ENCODE data around the gene SLC25A11. TPM values are rescaled to one million over a fixed set of nuclear protein-coding genes. Genes with fewer than 3 reads are reported as not detected.

SLC25A11 gene, protein sequence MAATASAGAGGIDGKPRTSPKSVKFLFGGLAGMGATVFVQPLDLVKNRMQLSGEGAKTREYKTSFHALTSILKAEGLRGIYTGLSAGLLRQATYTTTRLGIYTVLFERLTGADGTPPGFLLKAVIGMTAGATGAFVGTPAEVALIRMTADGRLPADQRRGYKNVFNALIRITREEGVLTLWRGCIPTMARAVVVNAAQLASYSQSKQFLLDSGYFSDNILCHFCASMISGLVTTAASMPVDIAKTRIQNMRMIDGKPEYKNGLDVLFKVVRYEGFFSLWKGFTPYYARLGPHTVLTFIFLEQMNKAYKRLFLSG
- total RNA-seq, result 10 to 100 TPM; 70.5 to 72.5 TPM

DNA sequence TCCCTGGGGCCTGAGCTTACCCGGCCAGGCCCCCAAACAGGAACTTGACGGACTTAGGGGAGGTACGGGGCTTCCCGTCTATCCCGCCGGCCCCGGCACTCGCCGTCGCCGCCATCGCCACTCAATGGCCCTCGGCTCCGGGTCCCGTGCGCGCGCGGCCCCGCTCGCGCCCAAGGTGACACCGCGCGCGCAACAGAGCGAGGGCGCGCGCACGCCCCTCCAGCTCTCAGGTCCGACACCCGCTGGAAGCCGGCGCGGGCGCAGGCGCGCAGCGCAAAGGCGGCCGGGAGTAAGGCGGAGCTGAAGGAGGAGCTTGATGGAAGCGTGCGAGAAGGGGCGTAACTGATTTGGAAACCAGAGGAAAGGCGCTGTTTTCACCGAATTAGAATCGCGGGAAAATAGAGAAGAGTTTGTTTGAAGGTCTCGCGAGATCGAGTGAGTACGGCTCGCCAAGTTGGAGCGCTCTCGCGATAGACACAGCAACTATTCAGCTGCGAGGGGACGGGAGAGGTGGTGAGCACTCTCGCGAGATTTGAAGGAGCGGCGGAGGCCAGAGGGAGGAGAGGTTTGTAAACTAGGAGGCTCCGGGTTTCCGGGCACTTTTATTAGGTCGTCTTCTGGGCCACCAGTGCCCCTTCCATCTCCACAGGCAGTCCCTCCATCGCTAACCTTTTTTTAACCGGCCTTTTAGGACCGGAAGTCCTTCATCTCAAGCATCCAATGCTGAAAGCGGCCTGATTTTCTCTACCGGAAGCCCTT, at the start of gene SLC25A11, which contains the start of gene RNF167:
Gene SLC25A11 (minus strand): TSS at position 251 of the 759 bp plus-strand sequence. CDS start 136 bp downstream, at position 115.
Gene RNF167 (plus strand): TSS at position 473 of the 759 bp plus-strand sequence. CDS start 642 bp downstream, outside the sequence.
- no peaks in the 10 kb centered on the region for H3K9me3 Mint-ChIP-seq
- peak within 1 kb of the TSS; percentile 95 for H3K27ac Mint-ChIP-seq
- H3K4me1 Mint-ChIP-seq (ENCODE audit: low read depth), result peaks cover 47% of the 10 kb centered on the region
- peak within 1 kb of the TSS; percentile 90 for H3K4me3 Mint-ChIP-seq
- intact Hi-C loops (cut with micrococcal nuclease), result loop anchor here (1.0 to 10.0 kb wide), 9 partner anchors 8 to 795 kb away; partner anchors contain the start of genes ARRB2, CAMTA2, CHRNE and CYB5D2
- H3K27me3 Mint-ChIP-seq, result peaks cover 1% of the 10 kb centered on the region
- peak; percentile 97 for DNase-seq
- peaks cover 64% of the 10 kb centered on the region for H3K36me3 Mint-ChIP-seq
- POLR2A ChIA-PET, result interaction anchor here (0.6 to 21.0 kb wide), 12 partner anchors 10 to 481 kb away, joined by 3 to 346 read pairs (median 6); partner anchors contain the start of genes C17orf107, CAMTA2, ENO3 and INCA1
- CTCF ChIA-PET, result interaction anchor here (0.8 to 2.4 kb wide), 16 partner anchors 11 to 230 kb away, joined by 3 to 13 read pairs (median 4); partner anchors contain the start of genes C17orf107, CAMTA2, CHRNE and GLTPD2

DNA sequence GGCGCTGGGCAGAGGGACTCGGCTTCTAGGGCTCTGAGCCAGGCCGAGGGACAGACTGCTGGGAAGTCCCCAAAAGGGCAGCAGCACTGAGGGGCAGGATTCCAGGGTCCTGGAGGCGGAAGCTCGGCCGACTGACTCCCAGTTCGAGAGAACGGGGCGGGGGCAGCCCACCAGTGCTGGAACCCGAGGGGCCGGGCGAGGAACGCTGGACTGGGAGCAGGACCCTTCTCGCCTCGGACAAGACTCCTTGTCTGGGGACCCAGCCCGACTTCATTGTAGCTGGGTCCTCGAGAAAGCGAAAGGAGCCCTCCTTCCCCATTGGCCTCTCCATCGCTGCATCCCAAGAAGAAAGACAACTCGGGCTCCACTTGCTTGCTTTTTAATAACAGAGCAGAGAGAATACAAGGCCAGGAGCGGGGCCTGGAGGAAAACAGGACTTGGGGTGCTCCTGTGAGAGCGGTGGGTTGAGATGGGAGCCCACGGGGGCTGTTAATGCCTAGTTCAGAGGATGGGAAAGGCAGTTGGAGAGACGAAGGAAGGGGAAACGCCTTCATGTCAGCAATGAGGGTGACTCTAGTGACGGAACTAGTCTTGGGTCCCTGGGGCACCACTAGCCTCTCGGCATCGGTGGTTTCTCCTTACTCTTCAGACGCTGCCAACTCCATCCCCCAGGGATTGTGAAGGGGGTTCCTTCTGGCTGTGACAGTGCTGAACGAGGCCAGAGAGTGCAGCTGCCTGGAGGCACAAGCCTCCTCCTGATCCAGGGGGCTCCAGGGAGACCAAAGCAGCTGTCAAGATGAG, 48.1 kb upstream of the SLC25A11 start:
- Mint-ChIP-seq H3K9me3 (no peaks in the 10 kb centered on the region), H3K27me3 (no peaks in the 10 kb centered on the region), H3K4me1 (ENCODE audit: low read depth) (peaks cover 42% of the 10 kb centered on the region), H3K4me3 (peak overlapping the region; percentile 91), H3K27ac (peak overlapping the region; percentile 94), H3K36me3 (peaks cover 7% of the 10 kb centered on the region)
- CTCF ChIA-PET, result interaction anchor here (0.7 to 2.0 kb wide), 8 partner anchors 9 to 90 kb away, joined by 3 to 10 read pairs (median 3); partner anchors contain the start of genes INCA1, KIF1C, RNF167 and SLC25A11
- intact Hi-C loops (cut with micrococcal nuclease), result loop anchor here (1.0 to 5.0 kb wide), 4 partner anchors 9 to 81 kb away; partner anchors contain the start of genes INCA1, KIF1C, RNF167 and SLC25A11
- DNase-seq, result peak; percentile 30
- POLR2A ChIA-PET, result interaction anchor here (1.0 to 3.5 kb wide), 5 partner anchors 10 to 154 kb away, joined by 3 to 32 read pairs (median 11); partner anchors contain the start of genes INCA1, KIF1C, PFN1 and RNF167

DNA sequence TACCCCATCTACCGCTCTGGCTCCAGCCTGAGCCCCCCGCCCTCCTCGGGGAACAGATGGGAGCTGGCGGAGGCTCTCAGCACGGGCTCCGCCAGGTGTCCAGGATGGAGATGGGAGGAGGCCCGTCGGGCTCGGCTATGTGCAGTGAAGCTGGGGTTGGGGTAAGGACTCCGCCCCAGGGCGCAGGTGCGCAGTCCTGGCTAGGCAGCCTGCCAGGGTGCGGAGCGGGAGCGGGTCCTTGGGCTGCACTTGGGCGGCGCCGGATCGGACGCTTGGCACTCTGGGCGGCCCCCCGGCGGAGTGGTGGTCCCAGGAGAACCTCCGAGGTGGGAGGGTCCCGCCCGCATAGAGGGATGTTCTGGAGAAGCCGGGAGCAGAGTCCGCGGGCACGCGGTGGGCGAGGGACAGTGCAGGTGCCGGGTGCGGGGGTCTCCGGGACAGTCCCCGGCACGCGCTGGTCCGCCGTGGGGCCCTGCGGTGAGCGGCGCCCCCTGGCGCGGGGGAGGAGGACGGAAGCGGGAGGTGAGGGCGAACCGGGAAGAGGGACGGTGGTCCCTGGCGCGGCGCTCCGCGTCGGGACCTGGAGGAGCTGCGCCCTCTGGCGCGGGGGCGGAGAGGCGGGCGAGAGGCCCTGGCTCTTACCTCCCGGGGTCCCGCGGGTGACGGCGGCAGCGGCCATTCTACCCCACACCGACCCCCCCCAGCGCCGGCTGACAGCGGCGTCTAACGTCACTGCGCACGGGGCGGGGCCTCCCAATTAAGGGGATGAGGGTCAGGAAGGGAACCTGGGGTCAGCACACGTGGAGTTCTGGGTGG, 47.3 kb upstream of the SLC25A11 start, which contains the start of gene CAMTA2:
Gene CAMTA2 (minus strand): TSS at position 725 of the 816 bp plus-strand sequence. CDS start 1,453 bp downstream, outside the sequence.
- peak within 1 kb of the TSS; percentile 94 for H3K27ac Mint-ChIP-seq

DNA sequence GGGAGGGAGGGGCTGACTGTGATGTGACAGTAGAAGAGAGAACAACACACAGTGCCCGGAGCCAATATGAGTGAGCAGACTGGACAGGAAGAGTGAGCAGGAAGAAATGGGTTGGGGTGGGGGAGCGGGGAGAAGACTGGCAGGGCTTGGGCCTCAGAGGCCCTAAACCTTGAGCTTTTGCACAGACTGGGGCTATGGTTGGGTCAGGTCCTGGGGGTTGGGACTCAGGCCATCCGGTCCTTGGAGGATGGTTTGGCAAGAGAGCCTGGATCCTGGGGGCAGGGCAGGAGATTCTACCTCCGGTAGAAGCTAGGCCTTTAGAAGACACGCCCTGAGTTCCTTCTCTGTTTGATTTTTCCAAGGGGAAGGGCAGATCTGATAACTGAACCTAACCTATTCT, 46.6 kb upstream of the SLC25A11 start:
- ChIA-PET POLR2A (interaction anchor here (0.7 to 3.5 kb wide), 6 partner anchors 11 to 46 kb away, joined by 3 to 32 read pairs (median 10); partner anchors contain the start of genes INCA1, KIF1C, PFN1 and RNF167), CTCF (interaction anchor here (0.9 to 2.0 kb wide), 9 partner anchors 11 to 92 kb away, joined by 3 to 10 read pairs (median 5); partner anchors contain the start of genes INCA1, KIF1C, RNF167 and SLC25A11)
- no peak for DNase-seq
- H3K27me3 Mint-ChIP-seq, result no peaks in the 10 kb centered on the region
- peak overlapping the region; percentile 94 for H3K27ac Mint-ChIP-seq
- H3K36me3 Mint-ChIP-seq, result peaks cover 12% of the 10 kb centered on the region
- intact Hi-C loops (cut with micrococcal nuclease), result loop anchor here (5.0 kb wide), 2 partner anchors 44 to 79 kb away; partner anchors contain the start of genes RNF167 and SLC25A11
- no peaks in the 10 kb centered on the region for H3K9me3 Mint-ChIP-seq
- H3K4me3 Mint-ChIP-seq, result peak overlapping the region; percentile 91
- H3K4me1 Mint-ChIP-seq (ENCODE audit: low read depth), result peaks cover 38% of the 10 kb centered on the region

More for the DNA sequence above, 47.3 kb upstream of the SLC25A11 start, which contains the start of gene CAMTA2:
- peak within 1 kb of the TSS; percentile 91 for H3K4me3 Mint-ChIP-seq
- H3K36me3 Mint-ChIP-seq, result peaks cover 10% of the 10 kb centered on the region
- POLR2A ChIA-PET, result interaction anchor here (1.0 to 3.5 kb wide), 6 partner anchors 10 to 153 kb away, joined by 3 to 32 read pairs (median 10); partner anchors contain the start of genes INCA1, KIF1C, PFN1 and RNF167
- intact Hi-C loops (cut with micrococcal nuclease), result loop anchor here (1.0 to 5.0 kb wide), 4 partner anchors 10 to 80 kb away; partner anchors contain the start of genes INCA1, KIF1C, RNF167 and SLC25A11
- CTCF ChIA-PET, result interaction anchor here (0.7 to 2.0 kb wide), 13 partner anchors 10 to 91 kb away, joined by 3 to 10 read pairs (median 4); partner anchors contain the start of genes INCA1, KIF1C, RNF167 and SLC25A11
- peaks cover 42% of the 10 kb centered on the region for H3K4me1 Mint-ChIP-seq (ENCODE audit: low read depth)
- DNase-seq, result peak; percentile 90
- no peaks in the 10 kb centered on the region for H3K27me3 Mint-ChIP-seq
- no peaks in the 10 kb centered on the region for H3K9me3 Mint-ChIP-seq

DNA sequence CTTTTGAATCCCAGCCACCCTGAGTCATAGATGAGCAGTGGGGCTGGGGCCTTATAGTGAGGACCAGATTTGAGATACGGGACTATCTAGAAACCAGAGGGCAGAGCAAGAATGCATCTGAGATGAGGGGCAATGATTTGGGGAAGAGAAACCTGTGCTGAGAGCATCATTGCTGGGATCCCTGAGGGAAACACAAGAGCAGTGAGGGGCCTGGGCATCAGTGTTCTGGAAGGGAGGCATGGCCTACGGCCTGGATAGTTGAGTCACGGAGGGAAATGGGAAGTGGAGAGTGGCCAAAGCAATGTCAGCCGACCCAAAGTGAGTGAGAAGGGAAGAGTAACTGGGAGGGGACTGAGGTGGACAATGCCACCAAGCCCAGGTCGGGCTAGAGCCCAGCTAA, 42.5 kb upstream of the SLC25A11 start:
- Mint-ChIP-seq H3K4me3 (no peak overlapping the region), H3K9me3 (no peaks in the 10 kb centered on the region), H3K4me1 (ENCODE audit: low read depth) (peaks cover 33% of the 10 kb centered on the region), H3K36me3 (peaks cover 26% of the 10 kb centered on the region), H3K27ac (no peak overlapping the region), H3K27me3 (no peaks in the 10 kb centered on the region)
- ChIA-PET POLR2A (no interaction called here), CTCF (interaction anchor here (1.2 to 1.5 kb wide), 2 partner anchors 11 to 80 kb away, joined by 3 read pairs; no protein-coding TSS in a partner anchor)
- DNase-seq, result no peak
- intact Hi-C loops (cut with micrococcal nuclease), result no loop called here

DNA sequence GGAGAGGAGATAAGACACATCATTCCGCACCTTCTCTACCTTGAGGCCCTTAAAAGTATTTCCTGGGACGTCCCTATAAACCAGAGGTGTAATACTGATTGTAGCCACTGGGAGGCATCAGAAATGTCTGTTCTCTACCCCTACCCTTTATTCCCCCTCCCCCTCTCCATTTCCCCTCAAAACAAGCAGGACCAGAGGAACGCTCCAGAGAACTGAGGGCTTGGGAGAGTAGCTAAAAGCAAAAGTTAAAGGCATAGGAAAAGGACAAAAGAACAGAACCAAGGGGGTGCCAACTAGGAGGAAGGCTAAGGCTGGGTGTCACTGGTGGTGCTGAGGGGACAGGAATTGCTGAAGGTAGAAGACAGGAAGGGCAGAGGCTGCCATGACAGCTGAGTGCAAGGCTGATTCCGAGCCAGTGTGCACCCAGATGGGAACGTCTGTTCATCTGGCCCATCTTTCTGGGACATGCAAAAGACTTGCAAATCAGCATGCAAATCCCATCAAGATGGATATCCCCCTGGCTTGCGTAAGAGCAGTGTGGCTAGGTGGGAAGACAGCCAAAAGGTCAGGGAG, 40.9 kb upstream of the SLC25A11 start:
- no peaks in the 10 kb centered on the region for H3K27me3 Mint-ChIP-seq
- POLR2A ChIA-PET, result interaction anchor here (0.5 to 1.7 kb wide), 4 partner anchors 11 to 81 kb away, joined by 3 to 10 read pairs (median 4); partner anchors contain the start of gene C17orf107
- CTCF ChIA-PET, result interaction anchor here (0.6 to 5.1 kb wide), 16 partner anchors 9 to 83 kb away, joined by 3 to 57 read pairs (median 4); partner anchors contain the start of genes INCA1, KIF1C and SPAG7
- DNase-seq, result peak; percentile 40
- no peaks in the 10 kb centered on the region for H3K9me3 Mint-ChIP-seq
- H3K27ac Mint-ChIP-seq, result peak overlapping the region; percentile 34
- H3K36me3 Mint-ChIP-seq, result peaks cover 33% of the 10 kb centered on the region
- H3K4me3 Mint-ChIP-seq, result no peak overlapping the region
- intact Hi-C loops (cut with micrococcal nuclease), result loop anchor here (1.0 to 2.0 kb wide), 2 partner anchors 16 to 82 kb away; partner anchors contain the start of genes INCA1 and KIF1C
- peaks cover 23% of the 10 kb centered on the region for H3K4me1 Mint-ChIP-seq (ENCODE audit: low read depth)

DNA sequence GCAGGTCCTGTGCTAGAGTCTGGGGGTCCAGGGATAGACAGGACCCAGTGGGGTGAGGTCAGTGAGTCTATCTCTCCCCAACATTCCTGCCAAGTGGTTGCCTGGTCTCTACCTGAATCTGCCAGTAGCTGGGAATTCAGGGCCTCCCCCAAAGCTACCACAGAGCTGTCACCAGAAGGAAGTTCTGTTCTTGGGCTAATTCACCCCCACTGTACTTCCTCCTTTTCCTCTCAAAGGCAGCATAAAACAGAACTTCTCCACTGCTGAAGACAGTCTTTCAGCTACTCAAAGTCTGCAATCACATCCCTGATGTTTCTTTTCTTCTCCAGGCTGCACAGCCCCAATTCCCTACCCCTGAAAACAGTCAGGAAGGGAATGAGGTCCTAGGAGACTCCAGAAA, 38.9 kb upstream of the SLC25A11 start:
- Mint-ChIP-seq H3K27me3 (no peaks in the 10 kb centered on the region), H3K36me3 (peaks cover 34% of the 10 kb centered on the region), H3K4me3 (no peak overlapping the region), H3K27ac (no peak overlapping the region), H3K9me3 (no peaks in the 10 kb centered on the region), H3K4me1 (ENCODE audit: low read depth) (peaks cover 16% of the 10 kb centered on the region)
- no peak for DNase-seq
- CTCF ChIA-PET, result interaction anchor here (1.0 to 5.1 kb wide), 4 partner anchors 9 to 85 kb away, joined by 3 to 57 read pairs (median 9); partner anchors contain the start of genes RNF167 and SLC25A11
- POLR2A ChIA-PET, result interaction anchor here (0.5 kb wide), 1 partner anchor 16 kb away, joined by 4 read pairs; no protein-coding TSS in a partner anchor
- intact Hi-C loops (cut with micrococcal nuclease), result no loop called here

DNA sequence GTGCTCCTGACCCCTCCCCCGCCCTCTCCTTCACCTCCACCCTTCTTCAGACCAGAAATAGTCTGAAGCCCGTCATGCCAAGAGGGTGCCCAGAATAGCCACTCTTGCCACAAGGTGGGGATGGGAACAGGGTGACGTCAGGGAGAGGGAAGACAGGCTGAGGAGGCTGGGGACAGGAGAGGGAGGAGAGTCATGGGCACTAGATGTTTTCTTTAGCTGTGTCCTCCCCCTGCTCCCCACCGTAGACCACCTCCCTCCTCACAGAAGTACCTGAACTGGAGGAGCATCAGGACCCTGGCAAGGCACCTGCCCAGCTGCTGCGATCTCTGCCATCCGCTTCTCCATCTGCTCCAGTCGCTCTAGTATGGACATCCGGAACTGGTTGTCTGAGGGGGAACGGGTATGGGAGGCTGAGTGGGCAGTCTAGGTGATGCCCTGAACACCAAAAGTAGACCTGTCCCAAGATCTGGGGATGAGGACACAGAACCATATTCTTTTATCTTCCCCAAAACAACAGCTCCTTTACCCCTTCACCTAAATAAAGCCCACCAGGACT, 34.3 kb upstream of the SLC25A11 start:
- intact Hi-C loops (cut with micrococcal nuclease), result no loop called here
- H3K4me3 Mint-ChIP-seq, result no peak overlapping the region
- no peaks in the 10 kb centered on the region for H3K9me3 Mint-ChIP-seq
- H3K4me1 Mint-ChIP-seq (ENCODE audit: low read depth), result peaks cover 20% of the 10 kb centered on the region
- no peak overlapping the region for H3K27ac Mint-ChIP-seq
- H3K36me3 Mint-ChIP-seq, result peaks cover 38% of the 10 kb centered on the region
- DNase-seq, result no peak
- ChIA-PET CTCF (interaction anchor here (0.9 to 1.5 kb wide), 5 partner anchors 12 to 89 kb away, joined by 3 to 5 read pairs (median 3); partner anchors contain the start of gene CAMTA2), POLR2A (no interaction called here)
- no peaks in the 10 kb centered on the region for H3K27me3 Mint-ChIP-seq

Data from activated CD4-positive, alpha-beta memory T cell treated with anti-CD3 and anti-CD28 coated beads for 36 hours (primary cell).